ENCODE data around the gene CACNA2D3.

- no peak for TF ChIP-seq CTCF (IDR thresholded peaks at IDR 0.05)
- TF ChIP-seq POLR2AphosphoS5 (IDR thresholded peaks at IDR 0.05), result no peak
- no peak for TF ChIP-seq POLR2A (IDR thresholded peaks at IDR 0.05)
- no peak for TF ChIP-seq EP300 (IDR thresholded peaks at IDR 0.05; ENCODE audit: low read depth)
Observed at GRCh38 chr3:54073386-54073785, 49.0 kb upstream of the CACNA2D3 start.

Data from transverse colon (tissue), 4 donors.